Left hindlimb (tissue), 1 donor: Measurements from ENCODE around the gene PTDSS2.
"Not testable (repeated sequence)": the region's sequence is repeated elsewhere in the genome, so short reads cannot be mapped to it uniquely, and the experiment has no call there.

Experiments used
- DNase-seq: peaks from one replicate; pipeline ENCODE4 v3.0.0-alpha.2; 2018

The PTDSS2 gene

GRCh38 chr11:433641-434040 is 16.4 kb upstream of the PTDSS2 start:
- DNase-seq: peak; percentile 22

GRCh38 chr11:434496-434895 is 15.6 kb upstream of the PTDSS2 start:
- no peak for DNase-seq

- not testable (repeated sequence) for DNase-seq
These were observed 14.9 kb upstream of the PTDSS2 start for GRCh38 chr11:434999-435740.

- no peak for DNase-seq
These were observed 12.7 kb upstream of the PTDSS2 start for GRCh38 chr11:437228-437870.

GRCh38 chr11:438101-438844 is 11.8 kb upstream of the PTDSS2 start:
- no peak for DNase-seq

GRCh38 chr11:439315-440064 is 10.6 kb upstream of the PTDSS2 start:
- DNase-seq: peak; percentile 26

GRCh38 chr11:440065-441042 is 9.7 kb upstream of the PTDSS2 start:
- DNase-seq: peak; percentile 28

- DNase-seq: peak; percentile 24
These were observed 9.0 kb upstream of the PTDSS2 start for GRCh38 chr11:441043-441417.

- DNase-seq: peak; percentile 46
These were observed 8.4 kb upstream of the PTDSS2 start, which contains the start of gene ANO9 for GRCh38 chr11:441418-442274. Gene ANO9, minus strand, starts transcription at chr11:442011. Its CDS starts 85 bp downstream, at chr11:441926.

- DNase-seq: no peak
These were observed 7.4 kb upstream of the PTDSS2 start for GRCh38 chr11:442611-443081.

GRCh38 chr11:443542-444199 is 6.4 kb upstream of the PTDSS2 start:
- peak; percentile 40 for DNase-seq

- DNase-seq: peak; percentile 59
These were observed 5.5 kb upstream of the PTDSS2 start for GRCh38 chr11:444396-445144.

GRCh38 chr11:445765-446588 is 4.1 kb upstream of the PTDSS2 start:
- DNase-seq: no peak

- no peak for DNase-seq
These were observed 3.2 kb upstream of the PTDSS2 start for GRCh38 chr11:446891-447290.

- DNase-seq: peak; percentile 96
These were observed 2.0 kb upstream of the PTDSS2 start for GRCh38 chr11:447923-448731.

GRCh38 chr11:450809-451451 is 851 bp downstream of the PTDSS2 start:
- DNase-seq: peak; percentile 73

GRCh38 chr11:451738-452137 is 1.7 kb downstream of the PTDSS2 start:
- peak; percentile 26 for DNase-seq
